SK-N-SH treated with all-trans-retinoic acid at 6 μM for 48 hours (cell line): ENCODE results near the gene IMMP2L.

Experiments
- ARNTL ChIP-seq: fragments of 450-650 bp; formaldehyde crosslinking; IDR thresholded peaks from 2 replicates; pipeline ENCODE4 v1.5.0; 2020; ENCODE audit warnings: low read depth, mild to moderate bottlenecking, moderate library complexity, borderline replicate concordance
- RARB ChIP-seq: fragments of 250-450 bp; sonication (Bioruptor Pico); IDR thresholded peaks from 2 replicates; pipeline ENCODE4 v1.8.0; 2021; ENCODE audit warnings: mild to moderate bottlenecking, moderate library complexity
- TCF4 ChIP-seq: fragments of 250-450 bp; sonication (Bioruptor Pico); IDR thresholded peaks from 2 replicates; pipeline ENCODE4 v1.8.0; 2021; ENCODE audit warnings: mild to moderate bottlenecking, moderate library complexity, borderline replicate concordance
- ZNF70 ChIP-seq: fragments of 450-650 bp; formaldehyde crosslinking; IDR thresholded peaks from 2 replicates; pipeline ENCODE4 v1.5.0; 2020; ENCODE audit warnings: mild to moderate bottlenecking, moderate library complexity

DNA sequence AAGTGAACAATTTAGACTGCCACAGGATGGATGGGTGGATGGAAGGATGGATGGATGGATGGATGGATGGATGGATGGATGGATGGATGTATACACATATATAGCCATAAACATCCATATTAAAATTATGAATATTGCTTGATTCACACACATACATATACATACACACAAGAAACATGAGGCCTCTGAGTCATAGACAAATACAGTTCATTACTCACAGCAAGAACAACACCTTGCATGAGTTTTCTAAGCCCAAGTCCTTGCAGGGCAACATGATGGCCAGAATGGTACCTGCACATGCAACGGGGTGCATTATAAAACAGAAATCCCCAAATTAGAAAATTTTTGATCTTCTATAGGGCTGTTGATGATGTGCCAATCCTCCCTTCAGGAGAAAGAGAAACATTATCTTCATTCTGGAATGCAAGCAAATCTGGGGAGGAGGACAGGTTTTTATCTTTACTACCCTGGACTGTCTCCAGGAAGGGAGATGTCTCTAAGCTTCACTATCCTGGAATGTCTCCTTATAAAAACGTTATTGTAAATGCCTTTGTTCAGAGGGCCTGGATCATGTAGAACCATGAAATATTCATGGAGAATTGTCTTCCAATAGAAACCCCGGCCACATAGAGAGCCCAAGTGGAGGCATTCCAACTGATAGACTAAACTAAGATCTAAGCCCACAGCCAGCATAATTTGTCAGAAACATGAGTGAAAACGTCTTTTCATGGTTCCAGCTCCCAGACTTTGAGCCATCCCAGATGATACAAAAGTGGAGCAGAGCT lies 709.9 kb downstream of the IMMP2L start:
- peak; percentile 86 for TF ChIP-seq ZNF70
- TF ChIP-seq ARNTL (CRISPR knock-in tag), result no peak
- TF ChIP-seq RARB (CRISPR knock-in tag), result no peak
- no peak for TF ChIP-seq TCF4 (CRISPR knock-in tag)
